GM18907 (cell line): ENCODE results near the gene SLIT1.
A peak's percentile ranks its signal among the peaks of the same experiment; 100 is the strongest.

Source experiments
- ATAC-seq: cut with Tn5 transposase; IDR thresholded peaks from one replicate; pipeline ENCODE4 v1.9.1; 2021; ENCODE audit warnings: mild to moderate bottlenecking, moderate library complexity; ENCODE audit not compliant: unreplicated experiment

Gene SLIT1

DNA sequence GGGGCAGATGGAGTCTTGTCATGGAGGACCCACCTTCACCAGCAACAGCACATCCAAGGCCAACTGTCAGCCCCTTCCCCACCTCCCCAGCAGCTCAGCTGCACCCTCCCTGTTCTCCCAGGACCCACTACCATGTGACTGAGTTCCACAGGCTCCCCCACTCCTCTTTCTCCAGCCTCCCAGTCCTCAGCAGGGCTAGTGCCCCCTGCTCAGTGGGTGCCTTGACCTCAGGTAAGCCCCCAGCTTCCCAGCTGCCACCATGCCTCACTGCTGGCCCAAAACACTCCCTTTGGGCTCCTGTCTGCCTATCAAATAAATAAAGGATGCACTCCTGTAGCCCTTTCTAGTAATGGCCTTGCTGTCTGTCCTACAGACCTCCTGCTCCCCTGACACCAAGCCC lies 174.4 kb downstream of the SLIT1 start:
- no peak for ATAC-seq

DNA sequence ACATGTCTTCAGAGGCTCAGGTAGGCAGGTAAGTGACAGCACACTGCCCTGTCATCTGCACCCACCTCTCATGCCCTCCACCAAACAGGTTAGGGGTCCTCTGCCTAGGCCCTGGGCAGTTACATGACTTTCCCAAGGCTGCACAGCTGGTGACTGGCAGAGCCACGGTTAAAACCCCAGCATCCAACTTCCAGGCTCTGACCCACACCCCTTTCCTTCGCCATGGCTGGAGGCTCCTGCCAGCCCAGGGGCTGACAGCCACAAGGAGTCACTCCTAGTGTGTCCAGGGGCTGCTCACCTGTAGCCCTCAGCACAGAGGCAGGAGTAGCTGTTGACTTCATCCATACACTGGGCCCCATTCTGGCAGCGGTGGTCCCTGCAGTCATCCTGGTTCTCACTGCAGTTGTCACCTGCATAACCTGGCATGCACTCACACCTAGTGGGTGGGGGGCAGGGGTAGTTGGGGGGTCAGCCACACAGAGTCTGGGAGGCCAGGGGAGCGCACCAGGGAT lies 175.0 kb downstream of the SLIT1 start:
- ATAC-seq: no peak

DNA sequence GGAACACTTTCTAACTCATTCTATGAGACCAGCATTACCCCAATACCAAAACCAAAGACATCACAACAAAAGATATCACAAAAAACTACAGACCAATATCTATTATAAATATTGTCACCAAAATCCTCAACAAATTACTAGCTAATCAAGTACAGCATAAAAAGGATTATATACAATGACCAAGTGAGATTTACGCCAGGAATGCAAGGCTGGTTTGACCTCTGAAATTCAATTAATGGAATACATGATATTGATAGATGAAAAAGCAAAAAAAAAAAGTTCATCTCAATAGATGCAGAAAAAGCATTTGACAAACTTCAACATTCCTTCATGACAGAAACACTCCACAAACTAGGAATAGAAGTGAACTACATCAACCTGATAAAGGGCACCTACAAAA lies 178.3 kb downstream of the SLIT1 start:
- no peak for ATAC-seq

DNA sequence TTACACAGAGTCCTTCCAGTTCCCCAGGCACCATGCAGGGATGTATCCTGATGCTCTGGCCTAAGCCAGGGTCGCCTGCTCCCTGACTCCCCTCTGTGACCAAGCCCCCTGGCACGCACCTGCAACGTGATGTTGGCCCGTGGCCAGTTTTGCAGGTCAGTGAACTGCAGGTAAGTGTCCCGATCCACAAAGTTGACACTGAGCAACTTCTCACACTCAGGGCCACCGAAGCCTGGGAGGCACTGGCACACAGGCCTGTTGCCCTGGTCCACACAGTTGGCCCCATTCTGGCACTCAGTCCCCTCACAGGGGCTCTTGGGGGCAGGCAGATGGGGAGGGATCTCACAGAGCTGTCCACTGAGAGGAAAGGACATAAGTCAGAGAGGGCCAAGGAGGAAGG lies 179.4 kb downstream of the SLIT1 start:
- ATAC-seq: no peak

DNA sequence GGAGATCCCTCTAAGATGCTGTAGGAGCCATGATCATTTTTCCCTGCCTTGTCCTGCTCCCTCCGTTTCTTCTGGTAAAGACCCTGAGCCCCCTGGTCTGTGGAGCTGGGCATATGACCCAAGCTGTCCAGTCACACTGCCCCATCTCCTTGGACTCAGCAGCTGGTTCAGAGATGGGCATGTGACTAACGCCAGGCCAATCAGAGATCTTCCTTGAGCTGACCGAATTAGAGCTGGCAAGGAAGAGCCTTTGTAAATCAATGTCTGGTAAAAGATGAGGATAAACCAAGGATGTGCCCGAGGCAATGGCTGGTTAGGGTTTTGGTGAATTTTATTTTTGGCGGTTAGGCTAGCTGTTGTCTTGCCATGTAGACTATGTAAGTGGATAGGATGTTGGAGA lies 180.4 kb downstream of the SLIT1 start:
- no peak for ATAC-seq

DNA sequence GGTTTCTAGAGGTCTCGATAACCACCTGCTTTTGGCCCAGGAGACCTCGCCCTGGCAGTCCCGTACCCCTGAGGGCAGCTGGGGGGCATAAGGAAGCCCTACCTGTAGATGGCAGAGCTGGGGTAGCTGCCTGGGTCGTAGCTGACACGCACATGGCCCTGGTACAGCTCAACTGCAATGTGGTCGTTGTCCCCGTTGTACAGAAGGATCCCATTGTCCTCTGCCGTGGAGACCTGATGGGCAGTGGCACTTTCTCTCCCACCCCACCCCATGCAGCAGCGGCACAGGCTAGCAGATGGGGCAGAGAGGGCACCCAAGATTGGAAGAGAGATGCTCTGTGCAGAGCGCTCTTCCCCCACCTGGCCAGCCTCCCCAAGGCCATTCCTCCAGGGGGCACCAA lies 181.2 kb downstream of the SLIT1 start:
- ATAC-seq: no peak

DNA sequence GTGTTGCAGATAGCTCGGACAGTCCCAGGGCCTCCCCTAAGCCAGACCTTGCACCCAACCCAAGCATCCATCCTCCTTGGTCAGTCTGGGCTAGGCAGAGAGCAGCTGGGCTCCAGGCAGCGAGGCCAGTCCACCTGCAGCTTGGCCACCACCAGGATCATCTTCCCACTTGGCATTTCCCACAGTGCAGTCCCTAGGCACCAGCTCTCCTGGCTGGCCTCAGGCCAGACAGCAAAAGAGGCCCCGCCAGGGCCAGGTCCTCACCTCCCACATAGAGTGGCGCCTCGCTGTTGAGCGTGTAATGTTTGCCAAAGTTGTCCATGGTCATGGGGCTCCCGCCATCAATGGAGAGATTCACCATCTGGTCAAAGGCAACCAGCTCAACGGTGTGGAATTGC lies 182.0 kb downstream of the SLIT1 start:
- ATAC-seq: no peak

DNA sequence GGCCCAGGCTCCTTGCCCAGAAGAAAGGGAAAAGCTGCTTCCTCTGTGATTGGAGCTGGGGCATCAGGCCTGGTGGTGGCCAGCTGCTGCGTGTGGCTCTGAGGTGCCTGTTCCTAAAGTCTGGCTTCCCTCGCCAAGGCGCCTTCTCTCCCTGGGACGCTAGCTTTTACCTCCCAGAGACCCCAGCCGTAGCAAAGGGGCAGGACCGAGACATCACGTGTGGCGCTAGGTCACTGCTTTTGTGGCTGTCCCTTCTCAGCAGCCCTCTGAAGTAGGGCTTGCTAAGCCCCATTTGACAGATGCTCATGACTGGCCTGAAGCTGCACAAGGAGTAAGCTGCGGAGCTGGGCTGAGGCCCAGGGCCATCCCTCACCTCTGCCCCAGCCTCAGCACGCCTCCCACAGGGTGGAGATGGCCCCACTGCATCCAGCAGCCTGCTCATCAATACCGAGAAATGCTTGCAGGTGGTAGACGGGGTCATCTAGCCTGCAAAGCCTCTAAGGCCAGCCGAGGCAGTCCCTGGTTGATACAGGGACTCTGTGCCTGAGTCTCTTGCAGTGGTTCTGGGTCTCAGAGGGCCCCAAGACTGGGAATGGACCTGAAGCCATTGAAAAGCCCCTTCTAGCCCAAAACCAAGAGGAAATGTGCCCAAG lies 182.5 kb downstream of the SLIT1 start:
- ATAC-seq: no peak

DNA sequence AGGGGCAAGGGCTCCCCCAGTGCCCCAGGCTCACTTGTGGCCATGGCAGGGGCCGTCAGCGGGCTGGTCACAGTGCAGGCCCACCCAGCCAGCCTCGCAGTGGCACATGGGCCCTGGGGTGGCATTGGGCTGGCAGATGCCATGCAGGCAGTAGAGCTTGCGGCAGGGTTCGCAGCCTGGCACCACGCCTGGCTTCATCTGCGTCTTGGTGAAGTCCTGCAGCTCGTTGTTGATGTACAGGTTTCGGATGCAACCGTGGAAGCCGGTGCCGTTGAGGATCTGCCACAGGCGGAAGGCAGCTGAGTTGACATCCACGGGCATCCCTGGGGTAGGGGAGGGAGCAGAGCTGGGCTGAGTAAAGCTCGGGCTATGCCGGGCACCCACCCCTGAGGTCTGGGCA lies 183.1 kb downstream of the SLIT1 start:
- no peak for ATAC-seq

DNA sequence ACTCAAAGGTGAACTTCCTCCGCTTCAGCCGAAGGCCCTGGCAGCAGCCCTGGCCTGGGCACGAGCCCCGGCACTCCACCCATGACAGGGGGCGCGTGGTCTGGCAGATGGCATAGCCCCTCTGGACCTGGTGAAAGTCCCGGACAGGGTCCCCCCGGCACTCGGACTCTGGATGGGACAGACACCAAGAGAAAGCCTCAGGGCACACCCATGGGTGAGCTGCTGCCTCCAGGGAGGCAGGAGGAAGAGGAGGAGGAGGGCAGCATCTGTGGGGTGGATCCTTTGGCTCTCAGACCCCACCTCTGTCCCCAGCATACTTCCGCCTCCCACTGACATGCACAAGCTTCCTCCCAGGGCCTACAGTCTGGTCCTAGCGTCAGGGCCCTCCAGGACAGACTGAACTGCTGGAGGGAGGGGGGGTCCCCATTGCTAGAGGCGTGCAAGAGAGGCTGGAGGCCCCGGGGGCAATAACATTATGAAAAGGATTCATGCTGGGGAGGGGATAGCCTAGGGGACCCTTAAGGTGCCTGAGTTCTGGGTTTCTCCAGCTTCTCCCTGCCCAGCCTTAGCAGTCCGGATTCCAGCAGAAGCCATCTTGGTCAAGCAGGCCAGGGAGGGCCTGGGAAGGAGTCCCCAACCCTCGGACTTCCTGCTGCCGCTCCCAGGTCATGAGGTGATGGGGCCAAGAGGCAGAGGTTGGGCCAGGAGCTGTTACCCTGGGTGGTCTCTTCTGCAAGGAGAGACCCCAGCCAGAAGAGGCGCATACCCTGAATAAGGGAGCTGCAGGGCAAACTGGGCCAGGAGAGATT lies 184.4 kb downstream of the SLIT1 start:
- no peak for ATAC-seq

DNA sequence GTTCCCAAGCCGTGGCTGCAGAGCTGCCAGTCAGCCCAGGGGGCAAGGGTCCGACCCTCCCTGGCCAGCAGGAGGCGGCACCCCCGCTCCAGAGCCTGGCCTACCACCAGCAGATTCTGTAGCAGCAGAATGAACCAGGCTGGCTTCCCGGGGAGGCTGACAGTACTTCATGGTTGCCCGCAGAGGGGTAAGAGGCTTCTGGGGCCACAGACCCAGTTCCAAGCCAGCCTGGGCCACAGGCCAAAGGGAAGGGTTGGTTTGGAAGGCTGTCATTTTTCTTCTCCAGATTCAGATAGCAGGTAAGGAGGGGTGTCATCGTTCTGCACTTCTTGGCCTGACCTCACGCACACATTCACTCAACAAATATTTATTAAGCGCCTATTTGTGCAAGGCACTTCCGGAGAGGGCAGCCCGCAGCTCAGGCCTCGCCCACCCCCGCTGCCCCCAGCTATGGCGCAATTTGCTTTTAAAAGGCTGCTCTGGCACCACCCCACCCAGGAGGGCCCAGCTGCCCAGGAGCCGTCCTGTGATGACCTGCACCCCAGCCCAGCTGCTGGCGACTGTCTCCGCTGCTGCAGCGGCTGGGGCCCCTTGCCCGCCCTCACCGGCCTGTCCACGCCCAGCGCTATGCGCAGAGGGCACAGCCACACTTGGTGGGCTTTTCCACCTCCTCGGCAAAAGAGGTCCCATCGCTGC lies 185.1 kb downstream of the SLIT1 start:
- no peak for ATAC-seq

DNA sequence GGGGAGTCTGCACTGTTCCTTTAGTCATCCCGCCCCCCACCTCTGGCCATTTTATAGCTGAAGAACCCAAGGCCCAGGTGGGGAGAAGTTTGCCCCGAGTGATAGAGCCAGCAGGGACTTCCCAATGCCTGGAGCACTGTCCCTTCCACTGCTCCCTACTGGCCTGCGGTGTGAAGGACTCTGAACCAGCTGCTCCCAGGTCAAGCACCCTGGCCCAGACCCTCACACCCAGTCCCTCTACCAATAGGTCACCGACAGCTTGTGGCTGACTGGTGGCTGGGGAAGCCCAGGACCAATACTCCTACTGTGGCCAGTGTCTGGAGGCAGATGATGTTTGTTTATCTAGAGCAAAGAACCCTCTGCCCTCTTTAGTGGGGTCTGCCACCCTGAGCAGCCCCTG lies 185.8 kb downstream of the SLIT1 start:
- no peak for ATAC-seq

DNA sequence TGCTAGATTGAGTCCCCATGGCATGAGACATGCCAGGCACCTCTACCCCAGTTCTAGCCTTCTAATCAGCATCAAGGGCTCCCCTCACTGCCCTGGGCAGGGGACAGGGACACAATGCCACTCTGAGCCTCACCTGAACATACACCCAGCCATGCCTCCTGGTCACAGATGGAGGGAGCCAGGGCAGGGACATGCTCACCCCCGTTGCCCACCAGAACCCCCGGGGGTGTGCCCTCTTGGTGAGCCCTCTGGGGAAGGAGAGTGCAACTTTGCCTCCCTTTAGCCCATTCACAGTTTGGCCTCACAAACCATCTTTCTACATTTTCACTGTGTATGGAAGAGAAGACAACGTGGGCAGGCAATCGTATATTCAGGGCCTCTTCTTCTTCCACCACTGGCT lies 186.4 kb downstream of the SLIT1 start:
- ATAC-seq: no peak

DNA sequence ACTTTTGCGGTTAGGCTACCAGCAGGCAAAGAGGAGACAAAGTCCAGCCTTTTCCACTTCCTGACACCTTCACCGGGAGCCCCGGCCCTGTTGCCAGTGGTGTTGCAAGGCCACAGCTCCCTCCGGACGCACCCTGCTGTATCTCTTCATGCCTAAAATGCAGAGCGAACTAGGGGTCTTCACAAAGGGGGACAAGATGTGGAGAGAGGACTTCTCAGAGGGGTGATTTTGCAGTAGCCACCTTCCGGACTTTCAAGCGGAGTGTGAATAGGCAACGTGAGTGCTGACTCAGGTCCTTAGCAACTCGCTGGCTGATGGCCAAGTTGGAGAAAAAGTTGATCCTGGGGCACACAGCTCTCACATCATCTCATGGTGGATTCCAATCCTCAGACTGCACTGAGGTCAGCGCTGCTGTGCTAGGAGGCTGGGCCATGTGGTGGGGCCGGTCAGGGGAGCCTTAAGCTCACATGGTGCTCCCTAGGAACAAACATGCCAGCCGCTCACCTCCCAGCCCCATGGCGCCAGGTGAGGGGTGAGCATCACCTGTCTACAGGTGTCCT lies 187.3 kb downstream of the SLIT1 start:
- no peak for ATAC-seq

DNA sequence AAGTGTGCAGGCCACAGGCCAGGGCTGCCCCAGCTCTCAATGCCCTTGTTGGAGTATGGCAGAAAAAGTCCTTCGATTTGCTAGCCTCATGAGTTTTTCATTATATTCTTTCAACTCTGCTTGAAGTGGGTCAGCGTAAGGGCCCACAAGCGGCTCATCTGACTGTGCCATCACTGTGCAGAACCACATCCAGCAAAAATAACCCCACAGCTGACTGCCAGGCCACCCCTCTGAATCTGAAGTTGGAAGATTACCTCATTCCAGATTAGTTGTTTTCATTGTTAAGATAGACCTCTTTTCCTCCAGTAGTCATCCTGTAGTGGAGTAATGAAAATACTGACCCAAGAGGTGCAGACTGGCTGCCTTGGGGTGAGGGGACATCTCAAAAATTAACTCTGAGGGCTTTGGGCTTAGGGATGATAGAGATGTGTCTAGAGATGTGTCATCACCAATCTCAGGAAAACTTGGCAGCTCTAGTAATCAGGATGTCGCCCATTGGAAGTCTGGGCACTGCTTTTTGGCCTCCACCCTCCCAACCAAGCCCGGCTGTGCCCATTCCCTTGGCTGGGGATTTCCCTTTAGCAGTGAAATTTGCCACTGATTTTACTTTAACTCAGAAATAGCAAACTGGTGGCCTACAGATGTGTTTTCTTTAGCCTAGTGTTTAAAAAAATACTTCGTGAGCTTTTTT lies 189.3 kb downstream of the SLIT1 start:
- ATAC-seq: no peak

DNA sequence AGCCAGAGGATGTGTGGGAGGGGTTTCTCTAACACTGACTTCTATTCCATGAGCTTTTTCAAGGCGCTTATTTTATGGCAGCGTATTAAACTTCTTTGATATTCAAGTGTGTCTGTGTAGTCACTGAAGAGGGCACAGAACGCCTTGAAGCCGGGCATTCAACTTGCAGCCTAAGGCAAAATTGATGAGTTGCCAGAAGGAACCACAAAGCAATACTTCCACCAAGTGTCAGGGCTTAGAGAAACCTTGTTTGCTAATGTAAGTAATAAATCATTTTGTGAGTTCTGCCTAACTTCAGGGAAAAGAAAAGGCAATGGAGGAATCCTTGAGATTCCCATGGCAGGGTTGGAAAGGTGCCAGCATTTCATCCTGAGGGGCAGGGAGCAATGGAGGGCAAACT lies 189.9 kb downstream of the SLIT1 start:
- ATAC-seq: no peak

DNA sequence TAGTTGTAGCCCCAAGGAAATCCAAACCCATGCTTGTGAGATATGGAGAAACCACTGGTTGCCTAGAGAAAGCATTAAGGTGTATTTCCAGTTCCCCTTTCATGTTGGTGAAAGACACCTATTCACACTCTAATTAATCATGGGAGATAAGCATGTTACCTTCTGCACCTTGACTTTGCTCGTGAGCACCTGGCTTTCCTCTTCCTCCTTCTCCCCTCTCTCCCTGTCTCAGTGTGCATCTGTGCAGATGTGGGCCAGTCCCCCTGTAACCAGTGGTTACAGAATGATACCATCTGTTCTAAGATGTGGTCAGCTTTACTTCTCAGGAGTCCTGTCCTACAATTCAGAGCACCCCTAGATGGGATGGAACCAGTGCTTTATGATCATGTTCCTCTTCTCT lies 193.0 kb downstream of the SLIT1 start:
- ATAC-seq: peak; percentile 68

DNA sequence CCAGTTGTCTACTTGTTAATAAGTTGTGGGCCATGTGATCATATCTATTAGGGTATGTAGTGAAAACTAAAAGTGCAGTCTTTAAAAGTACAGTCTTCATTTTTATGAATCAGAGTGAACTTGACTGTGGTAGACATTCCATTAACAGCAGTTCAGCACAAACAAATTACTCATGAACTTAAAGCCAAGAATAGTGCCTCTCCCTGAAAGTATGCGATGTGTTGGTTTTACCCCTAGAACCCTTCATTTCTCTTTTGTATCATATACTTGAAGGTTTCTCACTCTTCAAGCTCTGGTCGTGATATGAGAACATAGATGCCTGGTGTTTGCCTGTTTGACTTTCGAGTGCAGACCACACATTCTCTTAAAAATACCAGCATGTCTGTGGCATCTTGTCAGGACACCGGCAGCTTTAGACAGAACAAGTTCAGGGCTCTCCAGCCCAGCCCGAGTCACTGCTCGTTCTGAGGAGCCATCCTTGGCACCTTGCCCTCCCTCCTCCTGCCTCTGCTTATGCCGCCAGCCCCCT lies 194.4 kb downstream of the SLIT1 start:
- ATAC-seq: no peak

DNA sequence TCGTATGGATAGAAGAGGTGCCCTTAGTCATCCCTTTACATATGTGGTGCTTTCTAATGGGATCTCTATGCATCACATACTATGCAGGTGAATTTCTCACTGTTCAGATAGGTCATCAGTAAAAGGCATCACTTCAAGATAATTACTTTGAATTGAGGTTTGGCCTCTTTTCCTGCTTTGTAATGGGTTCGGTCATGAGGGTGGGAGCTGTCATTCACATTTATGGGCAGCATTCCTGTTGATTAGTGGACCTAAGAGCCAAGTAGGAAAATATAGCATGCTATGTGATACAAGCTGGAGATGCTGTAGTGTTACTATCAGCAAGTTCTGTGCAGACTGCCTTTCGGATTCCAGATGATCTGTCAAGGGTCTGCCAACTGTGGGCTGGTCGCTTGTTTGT lies 197.3 kb downstream of the SLIT1 start:
- no peak for ATAC-seq

DNA sequence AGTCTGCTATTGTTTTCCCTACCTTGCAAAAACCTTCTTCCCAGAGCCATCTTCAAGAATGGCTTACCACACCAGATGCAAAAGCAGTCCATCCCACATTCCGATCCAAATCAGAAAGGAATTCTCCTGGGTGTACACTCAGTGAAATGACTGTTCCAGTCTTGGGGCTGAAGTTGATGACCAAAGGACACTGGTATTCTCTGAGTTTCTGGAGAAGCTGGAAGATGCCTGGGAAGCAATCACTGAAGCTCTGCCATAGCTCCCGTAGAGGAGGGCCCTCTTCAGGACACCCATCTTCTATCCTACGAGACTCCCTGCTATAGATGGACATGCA lies 197.9 kb downstream of the SLIT1 start:
- no peak for ATAC-seq
